Embryonic facial prominence (tissue), 1 donor: ENCODE data around the gene CCL21.

Experiments used
- DNase-seq: peaks from one replicate; pipeline ENCODE4 v3.0.0-alpha.2; 2016; ENCODE audit errors: extremely low spot score

The CCL21 gene

GRCh38 chr9:34709196-34709978 is 549 bp downstream of the CCL21 start:
- DNase-seq: no peak

- DNase-seq: no peak
Measured at GRCh38 chr9:34707130-34707529, 2.8 kb downstream of the CCL21 start.

- peak; percentile 44 for DNase-seq
Measured at GRCh38 chr9:34701769-34702736, 7.9 kb downstream of the CCL21 start.

GRCh38 chr9:34701023-34701768 is 8.7 kb downstream of the CCL21 start:
- DNase-seq: no peak

GRCh38 chr9:34694811-34695210 is 15.1 kb downstream of the CCL21 start:
- no peak for DNase-seq

- no peak for DNase-seq
Measured at GRCh38 chr9:34693560-34693959, 16.4 kb downstream of the CCL21 start.

- no peak for DNase-seq
Measured at GRCh38 chr9:34691936-34692315, 18.0 kb downstream of the CCL21 start.

GRCh38 chr9:34690983-34691935 is 18.7 kb downstream of the CCL21 start, which contains the start of gene CCL19:
Gene CCL19 (minus strand): TSS chr9:34691276. CDS start chr9:34691139, 137 bp downstream.
- DNase-seq: no peak

- DNase-seq: no peak
Measured at GRCh38 chr9:34689512-34689911, 20.4 kb downstream of the CCL21 start.

GRCh38 chr9:34689116-34689470 is 20.8 kb downstream of the CCL21 start:
- DNase-seq: no peak

- no peak for DNase-seq
Measured at GRCh38 chr9:34688329-34689115, 21.4 kb downstream of the CCL21 start.

GRCh38 chr9:34687276-34688030 is 22.5 kb downstream of the CCL21 start:
- DNase-seq: no peak

GRCh38 chr9:34686732-34687131 is 23.2 kb downstream of the CCL21 start:
- DNase-seq: no peak

- no peak for DNase-seq
Measured at GRCh38 chr9:34686231-34686630, 23.7 kb downstream of the CCL21 start.

- DNase-seq: no peak
Measured at GRCh38 chr9:34685591-34685990, 24.3 kb downstream of the CCL21 start.

GRCh38 chr9:34684816-34685215 is 25.1 kb downstream of the CCL21 start:
- DNase-seq: no peak

GRCh38 chr9:34684145-34684544 is 25.8 kb downstream of the CCL21 start:
- no peak for DNase-seq

GRCh38 chr9:34675869-34676268 is 34.1 kb downstream of the CCL21 start:
- no peak for DNase-seq

- no peak for DNase-seq
Measured at GRCh38 chr9:34675048-34675714, 34.8 kb downstream of the CCL21 start.
